ENCODE data around the gene TAL1. TPM values are rescaled to one million over a fixed set of nuclear protein-coding genes. Genes with fewer than 3 reads are reported as not detected.

Gene TAL1
- total and polyA plus RNA-seq, 4 donors: 6.4 to 9.6 (median 9.0) TPM

DNA sequence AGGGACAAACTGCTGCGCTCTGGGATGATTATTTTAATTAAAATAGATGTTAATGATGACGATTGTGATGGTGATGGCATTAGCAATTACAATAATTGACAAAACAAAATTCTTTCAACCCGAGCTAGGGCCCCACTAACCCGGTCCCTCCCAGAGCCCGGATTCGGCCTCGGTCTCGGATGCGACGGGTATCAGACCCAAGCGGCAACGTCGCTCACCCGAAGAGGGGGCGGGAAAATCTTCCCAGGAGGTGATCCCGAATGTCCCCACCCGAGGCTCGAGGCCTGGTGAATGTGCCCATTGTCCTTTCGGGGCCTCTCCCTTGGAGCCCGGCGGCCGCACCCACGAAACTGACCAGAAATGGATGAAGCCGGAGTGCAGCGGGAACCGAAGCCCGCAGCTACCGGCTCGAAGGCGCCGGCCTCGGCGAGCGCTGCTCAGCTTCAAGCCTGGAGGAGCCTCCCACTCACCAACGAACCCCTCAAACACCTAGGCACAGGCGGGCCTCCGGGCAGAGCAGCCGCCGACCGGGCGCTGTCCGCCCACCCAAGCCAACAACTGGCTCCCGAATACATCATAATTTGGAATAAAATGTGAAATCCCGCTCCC is 1.2 kb downstream of the TAL1 start:
- Histone ChIP-seq H3K4me3 (peak overlapping the region; percentile 62), H3K4me1 (ENCODE audit: control insufficient read depth in 5 of 5, insufficient read depth in 5 of 5, low read length in 5 of 5) (peaks cover 0 to 16% (median 0%) of the 10 kb centered on the region in 5 donors), H3K9ac (ENCODE audit: insufficient read depth in 1 of 2, low read length in 2 of 2) (peak overlapping the region in 1 of 2 donors; percentile 46), H3K9me3 (ENCODE audit: control insufficient read depth in 4 of 4, insufficient read depth in 3 of 4, low read length in 3 of 4) (peaks cover 0 to 5% (median 0%) of the 10 kb centered on the region in 4 donors), H3K27ac (ENCODE audit: low read depth in 1 of 2, low read length in 1 of 2) (peak overlapping the region; percentile 71 to 89), H3K27me3 (ENCODE audit: control insufficient read depth in 3 of 3, insufficient read depth in 3 of 3, low read length in 2 of 3) (peaks cover 0 to 89% (median 87%) of the 10 kb centered on the region in 3 donors), H3K36me3 (ENCODE audit: control insufficient read depth in 4 of 4, insufficient read depth in 4 of 4, low read length in 4 of 4) (no peaks in the 10 kb centered on the region)
- 1 to 6% methylated on average over 42 to 44 of the region's 44 CpGs for WGBS, 2 donors
- ATAC-seq (ENCODE audit: insufficient read depth, low FRiP score) (no peak), DNase-seq (peak; percentile 27 to 40 (median 35))
- TF ChIP-seq, protein P1, sequence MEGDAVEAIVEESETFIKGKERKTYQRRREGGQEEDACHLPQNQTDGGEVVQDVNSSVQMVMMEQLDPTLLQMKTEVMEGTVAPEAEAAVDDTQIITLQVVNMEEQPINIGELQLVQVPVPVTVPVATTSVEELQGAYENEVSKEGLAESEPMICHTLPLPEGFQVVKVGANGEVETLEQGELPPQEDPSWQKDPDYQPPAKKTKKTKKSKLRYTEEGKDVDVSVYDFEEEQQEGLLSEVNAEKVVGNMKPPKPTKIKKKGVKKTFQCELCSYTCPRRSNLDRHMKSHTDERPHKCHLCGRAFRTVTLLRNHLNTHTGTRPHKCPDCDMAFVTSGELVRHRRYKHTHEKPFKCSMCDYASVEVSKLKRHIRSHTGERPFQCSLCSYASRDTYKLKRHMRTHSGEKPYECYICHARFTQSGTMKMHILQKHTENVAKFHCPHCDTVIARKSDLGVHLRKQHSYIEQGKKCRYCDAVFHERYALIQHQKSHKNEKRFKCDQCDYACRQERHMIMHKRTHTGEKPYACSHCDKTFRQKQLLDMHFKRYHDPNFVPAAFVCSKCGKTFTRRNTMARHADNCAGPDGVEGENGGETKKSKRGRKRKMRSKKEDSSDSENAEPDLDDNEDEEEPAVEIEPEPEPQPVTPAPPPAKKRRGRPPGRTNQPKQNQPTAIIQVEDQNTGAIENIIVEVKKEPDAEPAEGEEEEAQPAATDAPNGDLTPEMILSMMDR (IDR thresholded peaks at IDR 0.05; ENCODE audit: control extremely low read depth, extremely low read depth): no peak

DNA sequence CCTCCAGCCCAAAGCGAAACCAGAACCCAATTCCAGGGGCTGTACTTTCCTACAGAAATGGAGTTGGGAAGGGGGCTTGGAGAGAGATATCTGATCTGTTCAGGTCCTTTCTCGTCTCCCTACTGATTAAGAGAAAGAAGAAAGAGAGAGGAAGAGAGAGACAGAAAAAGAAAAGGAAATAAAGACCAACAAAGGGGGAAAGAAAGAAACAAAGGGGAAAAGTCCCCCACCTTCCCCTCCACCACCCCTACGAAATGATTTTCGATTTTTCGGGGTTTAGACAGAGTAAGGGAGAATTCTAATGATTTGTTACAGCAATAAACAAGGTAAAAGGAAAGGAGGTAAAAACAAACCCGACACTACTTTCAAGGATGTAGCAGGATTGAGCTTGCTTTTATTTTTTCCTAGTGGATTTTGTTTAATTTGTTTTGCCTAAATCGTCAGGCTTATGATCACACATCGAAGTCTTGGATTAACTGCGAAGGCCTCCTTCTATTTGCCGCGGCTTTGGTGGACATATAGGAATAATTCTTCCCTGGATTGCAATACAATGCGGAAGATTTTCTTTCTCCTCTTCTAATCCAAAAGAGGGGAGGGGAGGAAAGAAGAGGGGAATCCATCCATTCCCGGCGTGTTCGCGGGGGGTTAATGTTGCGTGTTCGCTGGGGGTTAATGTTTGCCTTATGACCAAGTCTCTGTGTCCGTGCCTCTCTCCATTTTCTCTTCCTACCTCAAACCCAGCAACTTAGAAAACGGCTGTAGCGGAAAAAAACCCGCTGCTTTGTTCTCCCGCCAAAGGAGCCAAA is 1.9 kb downstream of the TAL1 start:
- Histone ChIP-seq H3K4me1 (ENCODE audit: control insufficient read depth in 5 of 5, insufficient read depth in 5 of 5, low read length in 5 of 5) (peaks cover 0 to 23% (median 3%) of the 10 kb centered on the region in 5 donors), H3K27me3 (ENCODE audit: control insufficient read depth in 3 of 3, insufficient read depth in 3 of 3, low read length in 2 of 3) (peaks cover 0 to 88% (median 87%) of the 10 kb centered on the region in 3 donors), H3K9ac (ENCODE audit: insufficient read depth in 1 of 2, low read length in 2 of 2) (peak overlapping the region in 1 of 2 donors; percentile 46), H3K36me3 (ENCODE audit: control insufficient read depth in 4 of 4, insufficient read depth in 4 of 4, low read length in 4 of 4) (no peaks in the 10 kb centered on the region), H3K9me3 (ENCODE audit: control insufficient read depth in 4 of 4, insufficient read depth in 3 of 4, low read length in 3 of 4) (peaks cover 0 to 5% (median 0%) of the 10 kb centered on the region in 4 donors), H3K27ac (ENCODE audit: low read depth in 1 of 2, low read length in 1 of 2) (peak overlapping the region; percentile 71 to 89), H3K4me3 (peak overlapping the region; percentile 41)
- WGBS, 2 donors: 7 to 13% methylated on average over 23 of the region's 23 CpGs
- peak; percentile 17 to 61 (median 43) for DNase-seq
- TF ChIP-seq, protein P1 (IDR thresholded peaks at IDR 0.05; ENCODE audit: control extremely low read depth, extremely low read depth): no peak
- ATAC-seq (ENCODE audit: insufficient read depth, low FRiP score): no peak

DNA sequence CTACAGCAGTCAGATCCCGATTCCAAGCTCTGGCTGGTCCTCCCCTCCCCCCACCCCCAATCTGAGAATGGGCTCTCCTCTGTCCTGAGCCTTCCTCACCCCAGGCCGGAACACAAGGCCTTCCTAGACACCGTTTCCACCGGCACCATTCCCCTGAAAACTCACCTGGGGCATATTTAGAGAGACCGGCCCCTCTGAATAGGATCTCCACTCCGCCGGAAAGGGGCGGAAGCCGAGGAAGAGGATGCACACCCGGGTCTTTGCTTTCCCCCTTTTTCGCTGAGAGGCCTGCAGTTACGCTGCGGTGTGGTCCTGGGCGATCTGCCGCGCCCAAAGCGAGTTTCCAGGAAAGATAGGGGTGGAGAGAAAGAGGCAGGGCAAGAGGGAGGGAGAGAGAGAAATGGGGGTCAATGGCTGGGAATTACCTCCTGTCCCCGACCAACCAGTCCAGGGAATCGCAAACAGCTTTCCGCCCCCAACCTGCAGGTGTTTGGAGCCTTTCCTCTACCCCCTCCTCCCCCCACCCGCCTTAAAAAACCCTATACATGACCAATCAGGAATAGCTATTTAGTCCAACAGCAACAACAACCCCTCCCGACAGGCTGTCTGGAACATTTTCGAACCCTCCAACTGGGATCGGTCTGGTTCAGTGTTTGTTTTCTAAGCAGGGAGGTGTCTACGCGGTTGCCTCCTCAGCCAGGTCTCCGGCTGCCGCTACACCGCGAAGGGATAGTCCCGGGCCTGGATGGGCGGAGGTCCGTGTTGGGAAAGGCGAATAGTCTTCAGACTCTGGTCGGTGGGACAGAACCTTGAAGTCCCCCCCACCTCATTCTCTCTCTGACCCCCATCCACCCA is 2.8 kb downstream of the TAL1 start:
- Histone ChIP-seq H3K27me3 (ENCODE audit: control insufficient read depth in 3 of 3, insufficient read depth in 3 of 3, low read length in 2 of 3) (peaks cover 0 to 93% (median 89%) of the 10 kb centered on the region in 3 donors), H3K9me3 (ENCODE audit: control insufficient read depth in 4 of 4, insufficient read depth in 3 of 4, low read length in 3 of 4) (peaks cover 0 to 5% (median 0%) of the 10 kb centered on the region in 4 donors), H3K36me3 (ENCODE audit: control insufficient read depth in 4 of 4, insufficient read depth in 4 of 4, low read length in 4 of 4) (no peaks in the 10 kb centered on the region), H3K27ac (ENCODE audit: low read depth in 1 of 2, low read length in 1 of 2) (peak overlapping the region; percentile 71 to 75), H3K9ac (ENCODE audit: insufficient read depth in 1 of 2, low read length in 2 of 2) (no peak overlapping the region), H3K4me3 (peak overlapping the region; percentile 34), H3K4me1 (ENCODE audit: control insufficient read depth in 5 of 5, insufficient read depth in 5 of 5, low read length in 5 of 5) (peaks cover 0 to 29% (median 3%) of the 10 kb centered on the region in 5 donors)
- ATAC-seq (ENCODE audit: insufficient read depth, low FRiP score) (no peak), DNase-seq (peak in 2 of 3 donors; percentile 20 to 36)
- WGBS, 2 donors: 7 to 15% methylated on average over 35 of the region's 35 CpGs
- TF ChIP-seq, protein P1 (IDR thresholded peaks at IDR 0.05; ENCODE audit: control extremely low read depth, extremely low read depth): no peak
